B cell (primary cell): ENCODE data around the gene TTC28.

Source experiments
- EZH2 ChIP-seq: IDR thresholded peaks from 2 replicates; pipeline ENCODE4 v1.6.1; 2012; ENCODE audit warnings: borderline replicate concordance, low read depth, mild to moderate bottlenecking, moderate library complexity, low read length; ENCODE audit not compliant: insufficient read depth, poor library complexity, severe bottlenecking
- TF ChIP-seq, protein P1 (sequence below): fragments of 200-600 bp; IDR thresholded peaks from one replicate; pipeline ENCODE4 v1.8.0; 2022; ENCODE audit warnings: antibody characterized with exemption, mild to moderate bottlenecking

DNA sequence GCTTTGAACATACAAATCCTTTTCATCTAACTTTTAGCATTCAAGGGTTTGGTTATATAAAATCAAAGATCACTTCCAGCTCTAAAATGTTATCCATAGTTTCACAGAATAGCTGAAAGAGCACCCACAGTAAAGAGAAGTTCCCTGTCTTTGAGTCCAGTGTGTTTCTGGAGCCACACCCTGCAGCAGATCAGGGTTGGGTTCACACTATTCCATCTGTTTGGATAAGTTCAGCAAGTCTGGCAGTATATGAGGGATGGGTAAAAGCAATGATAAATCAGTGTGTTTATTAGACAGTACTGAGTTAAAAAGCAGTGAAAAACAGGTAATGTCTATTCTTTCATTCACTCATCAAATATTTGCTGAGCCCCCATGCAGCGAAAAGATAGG lies 624.8 kb downstream of the TTC28 start:
- TF ChIP-seq, protein P1, sequence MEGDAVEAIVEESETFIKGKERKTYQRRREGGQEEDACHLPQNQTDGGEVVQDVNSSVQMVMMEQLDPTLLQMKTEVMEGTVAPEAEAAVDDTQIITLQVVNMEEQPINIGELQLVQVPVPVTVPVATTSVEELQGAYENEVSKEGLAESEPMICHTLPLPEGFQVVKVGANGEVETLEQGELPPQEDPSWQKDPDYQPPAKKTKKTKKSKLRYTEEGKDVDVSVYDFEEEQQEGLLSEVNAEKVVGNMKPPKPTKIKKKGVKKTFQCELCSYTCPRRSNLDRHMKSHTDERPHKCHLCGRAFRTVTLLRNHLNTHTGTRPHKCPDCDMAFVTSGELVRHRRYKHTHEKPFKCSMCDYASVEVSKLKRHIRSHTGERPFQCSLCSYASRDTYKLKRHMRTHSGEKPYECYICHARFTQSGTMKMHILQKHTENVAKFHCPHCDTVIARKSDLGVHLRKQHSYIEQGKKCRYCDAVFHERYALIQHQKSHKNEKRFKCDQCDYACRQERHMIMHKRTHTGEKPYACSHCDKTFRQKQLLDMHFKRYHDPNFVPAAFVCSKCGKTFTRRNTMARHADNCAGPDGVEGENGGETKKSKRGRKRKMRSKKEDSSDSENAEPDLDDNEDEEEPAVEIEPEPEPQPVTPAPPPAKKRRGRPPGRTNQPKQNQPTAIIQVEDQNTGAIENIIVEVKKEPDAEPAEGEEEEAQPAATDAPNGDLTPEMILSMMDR = no peak
- no peak for TF ChIP-seq EZH2
